GM12874 (cell line): ENCODE measurements around the gene SMCO3.

Source experiments
- TF ChIP-seq, protein P1 (sequence below): IDR thresholded peaks from 2 replicates; pipeline ENCODE4 v1.5.1; 2011; ENCODE audit warnings: low read depth, mild to moderate bottlenecking, control low read depth, low read length, moderate library complexity; ENCODE audit not compliant: insufficient read depth

The SMCO3 gene

DNA sequence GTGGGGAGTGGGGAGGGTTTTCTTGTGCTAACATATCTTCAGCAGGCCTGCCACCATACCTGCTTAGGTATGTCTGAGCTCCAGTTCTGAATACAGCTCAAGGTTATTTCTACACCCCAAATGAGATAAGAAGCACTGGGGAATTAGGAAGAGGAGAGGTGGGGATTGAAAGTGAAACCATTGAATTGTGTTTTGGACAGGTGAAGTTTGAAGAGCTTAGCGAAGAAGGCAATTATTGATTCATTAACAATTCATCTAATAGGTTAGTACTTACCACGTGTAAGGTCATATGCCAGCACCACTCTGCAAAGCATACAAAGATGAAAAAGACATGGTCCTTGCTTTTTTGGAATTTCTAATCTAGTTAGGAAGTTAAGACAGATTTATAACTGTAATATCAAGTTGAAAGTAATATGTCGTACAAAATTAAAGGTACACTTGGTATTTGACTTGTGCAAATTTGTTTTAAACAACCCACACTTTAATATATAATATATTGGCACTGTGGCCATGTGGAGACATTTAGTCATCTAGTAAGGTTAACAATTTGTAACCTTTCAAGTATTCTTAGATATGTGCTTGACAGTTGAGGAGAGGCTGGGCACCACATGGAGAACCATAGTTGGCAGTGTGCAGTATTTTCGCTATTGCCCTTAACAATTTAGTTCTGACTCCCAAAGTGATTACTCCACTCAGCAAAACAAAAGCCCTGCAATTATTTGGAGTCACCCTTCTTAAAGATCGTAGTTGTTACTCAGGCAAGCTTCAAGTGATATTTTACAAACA, 3.6 kb downstream of the SMCO3 start:
- TF ChIP-seq, protein P1, sequence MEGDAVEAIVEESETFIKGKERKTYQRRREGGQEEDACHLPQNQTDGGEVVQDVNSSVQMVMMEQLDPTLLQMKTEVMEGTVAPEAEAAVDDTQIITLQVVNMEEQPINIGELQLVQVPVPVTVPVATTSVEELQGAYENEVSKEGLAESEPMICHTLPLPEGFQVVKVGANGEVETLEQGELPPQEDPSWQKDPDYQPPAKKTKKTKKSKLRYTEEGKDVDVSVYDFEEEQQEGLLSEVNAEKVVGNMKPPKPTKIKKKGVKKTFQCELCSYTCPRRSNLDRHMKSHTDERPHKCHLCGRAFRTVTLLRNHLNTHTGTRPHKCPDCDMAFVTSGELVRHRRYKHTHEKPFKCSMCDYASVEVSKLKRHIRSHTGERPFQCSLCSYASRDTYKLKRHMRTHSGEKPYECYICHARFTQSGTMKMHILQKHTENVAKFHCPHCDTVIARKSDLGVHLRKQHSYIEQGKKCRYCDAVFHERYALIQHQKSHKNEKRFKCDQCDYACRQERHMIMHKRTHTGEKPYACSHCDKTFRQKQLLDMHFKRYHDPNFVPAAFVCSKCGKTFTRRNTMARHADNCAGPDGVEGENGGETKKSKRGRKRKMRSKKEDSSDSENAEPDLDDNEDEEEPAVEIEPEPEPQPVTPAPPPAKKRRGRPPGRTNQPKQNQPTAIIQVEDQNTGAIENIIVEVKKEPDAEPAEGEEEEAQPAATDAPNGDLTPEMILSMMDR = no peak

GRCh38 chr12:14803830-14804160, 10.2 kb downstream of the SMCO3 start:
- TF ChIP-seq, protein P1 = no peak

GRCh38 chr12:14803011-14803829, 10.8 kb downstream of the SMCO3 start, which contains the start of the genes C12orf60 and WBP11:
Gene C12orf60, plus strand, starts transcription at chr12:14803670. Its CDS starts 19,266 bp downstream, at chr12:14822936.
Gene WBP11, minus strand, starts transcription at chr12:14803478. Its CDS starts 2,095 bp downstream, at chr12:14801383.
- TF ChIP-seq, protein P1 = no peak

DNA sequence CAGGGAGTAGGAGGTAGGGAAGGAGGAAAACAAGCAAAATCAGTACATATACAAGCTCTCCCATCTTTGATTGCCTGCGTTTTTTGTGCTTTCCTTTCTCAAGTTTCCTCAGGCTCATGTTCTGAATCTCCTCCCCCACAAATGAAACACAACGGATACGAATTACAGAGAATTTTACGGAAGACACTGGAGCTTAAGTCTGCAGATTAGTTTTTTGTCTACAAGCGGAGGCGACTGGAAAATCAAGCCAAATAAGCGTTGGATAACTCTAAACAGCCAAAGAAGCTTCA, 11.3 kb downstream of the SMCO3 start:
- TF ChIP-seq, protein P1 = no peak

DNA sequence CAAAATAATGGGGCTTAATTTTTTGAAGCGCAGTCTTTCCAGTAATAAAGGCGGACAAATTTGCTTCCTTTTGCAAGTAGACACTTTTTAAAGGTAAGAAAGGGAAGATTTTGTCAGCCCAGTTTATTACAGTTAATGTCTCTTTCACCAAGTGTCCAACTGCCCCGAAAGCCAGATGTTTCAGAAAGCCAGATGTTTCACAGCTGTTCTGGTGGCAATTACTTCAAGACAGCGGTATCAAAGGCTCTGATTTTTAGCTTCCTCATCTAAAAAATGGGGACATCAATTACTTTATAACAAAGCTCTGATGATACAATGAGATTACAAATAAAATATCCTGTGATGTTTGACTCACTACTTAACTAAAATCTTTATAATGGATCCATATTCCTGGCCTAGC, 11.7 kb downstream of the SMCO3 start:
- TF ChIP-seq, protein P1 = no peak

DNA sequence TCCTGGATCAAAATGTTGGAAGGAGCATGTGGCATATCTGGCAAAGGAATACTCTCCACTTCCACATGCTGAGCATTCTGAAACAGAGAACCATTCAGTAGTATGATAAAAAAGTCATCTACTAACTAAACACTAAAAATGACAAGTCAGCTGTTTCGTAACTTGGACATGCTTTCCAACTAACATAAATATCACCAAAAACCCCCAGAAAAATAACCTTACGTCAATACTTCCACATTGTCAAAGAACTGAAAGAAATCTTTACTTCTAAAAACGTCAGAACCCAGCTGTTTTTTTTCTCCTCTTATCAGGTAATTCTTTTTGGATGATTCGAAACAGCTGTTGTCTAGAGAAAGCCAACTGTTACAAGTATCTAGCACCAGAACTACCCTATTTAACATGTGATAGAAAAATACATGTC, 18.9 kb downstream of the SMCO3 start:
- TF ChIP-seq, protein P1 = no peak

DNA sequence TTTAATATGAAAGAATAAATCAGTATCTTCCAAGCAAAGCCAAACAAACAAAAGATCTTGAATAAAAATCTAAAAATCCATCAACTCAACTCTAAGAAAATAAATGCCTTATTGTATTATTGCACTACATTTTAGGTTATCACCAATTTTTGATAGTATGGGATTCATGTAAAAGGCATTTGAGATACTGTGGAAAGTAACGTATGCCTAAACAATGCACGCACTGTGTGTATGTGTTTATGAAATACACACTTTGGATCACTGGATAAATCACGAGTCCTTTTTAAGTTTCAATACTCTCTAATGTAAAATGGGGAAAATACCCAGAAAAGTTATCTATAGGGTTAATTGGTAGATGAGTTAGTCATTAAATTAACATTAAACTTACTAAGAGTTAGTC, 28.4 kb downstream of the SMCO3 start:
- TF ChIP-seq, protein P1 = no peak
